Neural crest cell (in vitro differentiated cells): ENCODE results near the gene ARAF. TPM values are rescaled to one million over a fixed set of nuclear protein-coding genes. Genes with fewer than 3 reads are reported as not detected.
A peak's percentile ranks its signal among the peaks of the same experiment; 100 is the strongest.

ENCODE experiments used
- DNase-seq: peaks from one replicate; pipeline ENCODE4 v3.0.0; 2021; ENCODE audit warnings: low read depth, mixed read lengths, low spot score
- H3K27ac Mint-ChIP-seq: one replicate; pipeline ENCODE4 v1.8.0; 2021; ENCODE audit warnings: mild to moderate bottlenecking, mixed read lengths; ENCODE audit not compliant: unreplicated experiment
- H3K27me3 Mint-ChIP-seq: 2 replicates; pipeline ENCODE4 v1.8.0; 2021; ENCODE audit warnings: low read depth, mild to moderate bottlenecking, mixed read lengths
- H3K36me3 Mint-ChIP-seq: 2 replicates; pipeline ENCODE4 v1.8.0; 2021; ENCODE audit warnings: low read depth, mild to moderate bottlenecking, mixed read lengths
- H3K4me1 Mint-ChIP-seq: 2 replicates; pipeline ENCODE4 v1.8.0; 2021; ENCODE audit warnings: mixed read lengths
- H3K4me3 Mint-ChIP-seq: one replicate; pipeline ENCODE4 v1.8.0; 2021; ENCODE audit warnings: mild to moderate bottlenecking, mixed read lengths
- H3K9me3 Mint-ChIP-seq: 2 replicates; pipeline ENCODE4 v1.8.0; 2021; ENCODE audit warnings: mixed read lengths
- CTCF ChIP-seq: fragments of 200-600 bp; sonication (generic); conservative IDR thresholded peaks from 2 replicates; pipeline ENCODE4 v1.5.0; 2021; ENCODE audit warnings: antibody characterized with exemption, mild to moderate bottlenecking
- microRNA-seq: library from miRNA; unstranded; fragments of <30 nt; microRNA quantifications from one replicate; pipeline ENCODE4, GENCODE V29; 2020
- total RNA-seq: library from RNA; stranded (reverse); gene quantifications from 2 replicates; pipeline ENCODE4 v1.2.1, GENCODE V29; 2021

ARAF gene
- total RNA-seq, 1 donor from 2014 or later = 55.7 TPM

- H3K36me3 Mint-ChIP-seq = no peaks in the 10 kb centered on the region
- H3K4me3 Mint-ChIP-seq = peak within 1 kb of the TSS; percentile 58
- no peak for TF ChIP-seq CTCF
- peaks cover 11% of the 10 kb centered on the region for H3K4me1 Mint-ChIP-seq
- peaks cover 49% of the 10 kb centered on the region for H3K27me3 Mint-ChIP-seq
- H3K9me3 Mint-ChIP-seq = no peaks in the 10 kb centered on the region
- DNase-seq = peak; percentile 70
- no peak within 1 kb of the TSS for H3K27ac Mint-ChIP-seq
Observed at GRCh38 chrX:47619486-47620302, 58.7 kb downstream of the ARAF start, which contains the start of gene SYN1. SYN1 (minus strand) TSS chrX:47619857; CDS start chrX:47619728, 129 bp downstream.

GRCh38 chrX:47620303-47620685, 59.3 kb downstream of the ARAF start:
- no peak for DNase-seq
- TF ChIP-seq CTCF = no peak
- no peak overlapping the region for H3K27ac Mint-ChIP-seq
- H3K4me1 Mint-ChIP-seq = peaks cover 11% of the 10 kb centered on the region
- no peaks in the 10 kb centered on the region for H3K9me3 Mint-ChIP-seq
- peaks cover 49% of the 10 kb centered on the region for H3K27me3 Mint-ChIP-seq
- H3K4me3 Mint-ChIP-seq = no peak overlapping the region
- peaks cover 2% of the 10 kb centered on the region for H3K36me3 Mint-ChIP-seq

Small RNAs within 50 kb of the gene (microRNA-seq; reads per million reads assigned to microRNA genes)
- gene MIR4769 = not detected

Other genes starting within 250 kb of the ARAF start
- gene ZNF157, start 190.6 kb upstream of the ARAF start, total RNA-seq = 1.4 and 1.9 TPM in 2 replicates
- gene ZNF41, start 78.0 kb upstream of the ARAF start, total RNA-seq = 7.1 and 7.8 TPM in 2 replicates
- 63.8 and 69.4 TPM in 2 replicates for gene TIMP1, start 21.2 kb downstream of the ARAF start, total RNA-seq
- gene SYN1, start 58.7 kb downstream of the ARAF start, total RNA-seq = 4.5 and 4.9 TPM in 2 replicates
- gene CFP, start 68.7 kb downstream of the ARAF start, total RNA-seq = 1.6 and 1.7 TPM in 2 replicates
- 24.6 and 27.4 TPM in 2 replicates for gene ELK1, start 89.4 kb downstream of the ARAF start, total RNA-seq
- gene UXT, start 98.0 kb downstream of the ARAF start, total RNA-seq = 93.7 and 95.7 TPM in 2 replicates